ENCODE measurements around the gene EFHC1. TPM values are rescaled to one million over a fixed set of nuclear protein-coding genes. Genes with fewer than 3 reads are reported as not detected.

EFHC1 gene
- total and polyA plus RNA-seq, 2 experiments from 2014 or later, result 24.3 to 28.0 TPM

DNA sequence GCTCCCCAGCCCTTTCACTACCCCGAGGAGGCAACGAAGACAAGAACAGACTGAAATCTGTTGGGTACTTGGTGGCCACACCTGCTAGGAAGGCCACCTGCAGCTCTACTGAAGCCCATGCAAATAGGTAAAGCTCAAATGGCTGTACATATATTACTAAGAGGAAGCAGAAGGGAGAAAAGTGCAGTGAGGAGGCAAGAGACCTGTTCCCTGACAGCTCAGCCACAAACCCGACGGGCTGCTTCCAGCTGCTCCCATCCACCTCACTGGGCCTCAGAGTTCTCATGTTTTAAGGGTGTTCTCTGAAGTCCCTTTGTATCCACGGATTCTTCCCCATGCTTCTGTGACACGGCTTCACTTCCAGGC, 132.1 kb downstream of the EFHC1 start:
- peak; percentile 37 for ATAC-seq
- no peak overlapping the region; the same call in 1 of the 2 replicates for H3K4me3 ChIP-seq
- 0 out of 2 replicates have a peak overlapping the region, but pooled peaks have one; percentile 72 for H3K27ac Mint-ChIP-seq
- TF ChIP-seq, protein P1, sequence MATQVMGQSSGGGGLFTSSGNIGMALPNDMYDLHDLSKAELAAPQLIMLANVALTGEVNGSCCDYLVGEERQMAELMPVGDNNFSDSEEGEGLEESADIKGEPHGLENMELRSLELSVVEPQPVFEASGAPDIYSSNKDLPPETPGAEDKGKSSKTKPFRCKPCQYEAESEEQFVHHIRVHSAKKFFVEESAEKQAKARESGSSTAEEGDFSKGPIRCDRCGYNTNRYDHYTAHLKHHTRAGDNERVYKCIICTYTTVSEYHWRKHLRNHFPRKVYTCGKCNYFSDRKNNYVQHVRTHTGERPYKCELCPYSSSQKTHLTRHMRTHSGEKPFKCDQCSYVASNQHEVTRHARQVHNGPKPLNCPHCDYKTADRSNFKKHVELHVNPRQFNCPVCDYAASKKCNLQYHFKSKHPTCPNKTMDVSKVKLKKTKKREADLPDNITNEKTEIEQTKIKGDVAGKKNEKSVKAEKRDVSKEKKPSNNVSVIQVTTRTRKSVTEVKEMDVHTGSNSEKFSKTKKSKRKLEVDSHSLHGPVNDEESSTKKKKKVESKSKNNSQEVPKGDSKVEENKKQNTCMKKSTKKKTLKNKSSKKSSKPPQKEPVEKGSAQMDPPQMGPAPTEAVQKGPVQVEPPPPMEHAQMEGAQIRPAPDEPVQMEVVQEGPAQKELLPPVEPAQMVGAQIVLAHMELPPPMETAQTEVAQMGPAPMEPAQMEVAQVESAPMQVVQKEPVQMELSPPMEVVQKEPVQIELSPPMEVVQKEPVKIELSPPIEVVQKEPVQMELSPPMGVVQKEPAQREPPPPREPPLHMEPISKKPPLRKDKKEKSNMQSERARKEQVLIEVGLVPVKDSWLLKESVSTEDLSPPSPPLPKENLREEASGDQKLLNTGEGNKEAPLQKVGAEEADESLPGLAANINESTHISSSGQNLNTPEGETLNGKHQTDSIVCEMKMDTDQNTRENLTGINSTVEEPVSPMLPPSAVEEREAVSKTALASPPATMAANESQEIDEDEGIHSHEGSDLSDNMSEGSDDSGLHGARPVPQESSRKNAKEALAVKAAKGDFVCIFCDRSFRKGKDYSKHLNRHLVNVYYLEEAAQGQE (IDR thresholded peaks at IDR 0.05; ENCODE audit: unreplicated experiment), result no peak
- TF ChIP-seq STAT1 (IDR thresholded peaks at IDR 0.05; ENCODE audit: unreplicated experiment) (no peak), EZH2phosphoT487 (IDR thresholded peaks at IDR 0.05; ENCODE audit: unreplicated experiment) (no peak), EZH2 (IDR thresholded peaks at IDR 0.05; ENCODE audit: low read depth, unreplicated experiment) (no peak), POLR2AphosphoS5 (IDR thresholded peaks at IDR 0.05; ENCODE audit: low read depth) (no peak), NANOG (IDR thresholded peaks at IDR 0.05; ENCODE audit: borderline replicate concordance) (no peak), JUNB (IDR thresholded peaks at IDR 0.05; ENCODE audit: unreplicated experiment) (no peak), CREB1 (CRISPR knock-in tag; IDR thresholded peaks at IDR 0.05; ENCODE audit: low read depth) (no peak), ZNF331 (CRISPR knock-in tag; IDR thresholded peaks at IDR 0.05; ENCODE audit: low read depth) (no peak), ZNF114 (CRISPR knock-in tag; IDR thresholded peaks at IDR 0.05) (no peak)
- TF ChIP-seq, protein P2, sequence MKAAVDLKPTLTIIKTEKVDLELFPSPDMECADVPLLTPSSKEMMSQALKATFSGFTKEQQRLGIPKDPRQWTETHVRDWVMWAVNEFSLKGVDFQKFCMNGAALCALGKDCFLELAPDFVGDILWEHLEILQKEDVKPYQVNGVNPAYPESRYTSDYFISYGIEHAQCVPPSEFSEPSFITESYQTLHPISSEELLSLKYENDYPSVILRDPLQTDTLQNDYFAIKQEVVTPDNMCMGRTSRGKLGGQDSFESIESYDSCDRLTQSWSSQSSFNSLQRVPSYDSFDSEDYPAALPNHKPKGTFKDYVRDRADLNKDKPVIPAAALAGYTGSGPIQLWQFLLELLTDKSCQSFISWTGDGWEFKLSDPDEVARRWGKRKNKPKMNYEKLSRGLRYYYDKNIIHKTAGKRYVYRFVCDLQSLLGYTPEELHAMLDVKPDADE (IDR thresholded peaks at IDR 0.05), result no peak
- TF ChIP-seq, protein P3, sequence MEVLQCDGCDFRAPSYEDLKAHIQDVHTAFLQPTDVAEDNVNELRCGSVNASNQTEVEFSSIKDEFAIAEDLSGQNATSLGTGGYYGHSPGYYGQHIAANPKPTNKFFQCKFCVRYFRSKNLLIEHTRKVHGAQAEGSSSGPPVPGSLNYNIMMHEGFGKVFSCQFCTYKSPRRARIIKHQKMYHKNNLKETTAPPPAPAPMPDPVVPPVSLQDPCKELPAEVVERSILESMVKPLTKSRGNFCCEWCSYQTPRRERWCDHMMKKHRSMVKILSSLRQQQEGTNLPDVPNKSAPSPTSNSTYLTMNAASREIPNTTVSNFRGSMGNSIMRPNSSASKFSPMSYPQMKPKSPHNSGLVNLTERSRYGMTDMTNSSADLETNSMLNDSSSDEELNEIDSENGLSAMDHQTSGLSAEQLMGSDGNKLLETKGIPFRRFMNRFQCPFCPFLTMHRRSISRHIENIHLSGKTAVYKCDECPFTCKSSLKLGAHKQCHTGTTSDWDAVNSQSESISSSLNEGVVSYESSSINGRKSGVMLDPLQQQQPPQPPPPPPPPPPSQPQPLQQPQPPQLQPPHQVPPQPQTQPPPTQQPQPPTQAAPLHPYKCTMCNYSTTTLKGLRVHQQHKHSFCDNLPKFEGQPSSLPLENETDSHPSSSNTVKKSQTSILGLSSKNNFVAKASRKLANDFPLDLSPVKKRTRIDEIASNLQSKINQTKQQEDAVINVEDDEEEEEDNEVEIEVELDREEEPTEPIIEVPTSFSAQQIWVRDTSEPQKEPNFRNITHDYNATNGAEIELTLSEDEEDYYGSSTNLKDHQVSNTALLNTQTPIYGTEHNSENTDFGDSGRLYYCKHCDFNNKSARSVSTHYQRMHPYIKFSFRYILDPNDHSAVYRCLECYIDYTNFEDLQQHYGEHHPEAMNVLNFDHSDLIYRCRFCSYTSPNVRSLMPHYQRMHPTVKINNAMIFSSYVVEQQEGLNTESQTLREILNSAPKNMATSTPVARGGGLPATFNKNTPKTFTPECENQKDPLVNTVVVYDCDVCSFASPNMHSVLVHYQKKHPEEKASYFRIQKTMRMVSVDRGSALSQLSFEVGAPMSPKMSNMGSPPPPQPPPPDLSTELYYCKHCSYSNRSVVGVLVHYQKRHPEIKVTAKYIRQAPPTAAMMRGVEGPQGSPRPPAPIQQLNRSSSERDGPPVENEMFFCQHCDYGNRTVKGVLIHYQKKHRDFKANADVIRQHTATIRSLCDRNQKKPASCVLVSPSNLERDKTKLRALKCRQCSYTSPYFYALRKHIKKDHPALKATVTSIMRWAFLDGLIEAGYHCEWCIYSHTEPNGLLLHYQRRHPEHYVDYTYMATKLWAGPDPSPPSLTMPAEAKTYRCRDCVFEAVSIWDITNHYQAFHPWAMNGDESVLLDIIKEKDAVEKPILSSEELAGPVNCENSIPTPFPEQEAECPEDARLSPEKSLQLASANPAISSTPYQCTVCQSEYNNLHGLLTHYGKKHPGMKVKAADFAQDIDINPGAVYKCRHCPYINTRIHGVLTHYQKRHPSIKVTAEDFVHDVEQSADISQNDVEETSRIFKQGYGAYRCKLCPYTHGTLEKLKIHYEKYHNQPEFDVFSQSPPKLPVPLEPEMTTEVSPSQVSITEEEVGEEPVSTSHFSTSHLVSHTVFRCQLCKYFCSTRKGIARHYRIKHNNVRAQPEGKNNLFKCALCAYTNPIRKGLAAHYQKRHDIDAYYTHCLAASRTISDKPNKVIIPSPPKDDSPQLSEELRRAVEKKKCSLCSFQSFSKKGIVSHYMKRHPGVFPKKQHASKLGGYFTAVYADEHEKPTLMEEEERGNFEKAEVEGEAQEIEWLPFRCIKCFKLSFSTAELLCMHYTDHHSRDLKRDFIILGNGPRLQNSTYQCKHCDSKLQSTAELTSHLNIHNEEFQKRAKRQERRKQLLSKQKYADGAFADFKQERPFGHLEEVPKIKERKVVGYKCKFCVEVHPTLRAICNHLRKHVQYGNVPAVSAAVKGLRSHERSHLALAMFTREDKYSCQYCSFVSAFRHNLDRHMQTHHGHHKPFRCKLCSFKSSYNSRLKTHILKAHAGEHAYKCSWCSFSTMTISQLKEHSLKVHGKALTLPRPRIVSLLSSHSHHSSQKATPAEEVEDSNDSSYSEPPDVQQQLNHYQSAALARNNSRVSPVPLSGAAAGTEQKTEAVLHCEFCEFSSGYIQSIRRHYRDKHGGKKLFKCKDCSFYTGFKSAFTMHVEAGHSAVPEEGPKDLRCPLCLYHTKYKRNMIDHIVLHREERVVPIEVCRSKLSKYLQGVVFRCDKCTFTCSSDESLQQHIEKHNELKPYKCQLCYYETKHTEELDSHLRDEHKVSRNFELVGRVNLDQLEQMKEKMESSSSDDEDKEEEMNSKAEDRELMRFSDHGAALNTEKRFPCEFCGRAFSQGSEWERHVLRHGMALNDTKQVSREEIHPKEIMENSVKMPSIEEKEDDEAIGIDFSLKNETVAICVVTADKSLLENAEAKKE (CRISPR knock-in tag; IDR thresholded peaks at IDR 0.05), result no peak
- TF ChIP-seq, protein P4, sequence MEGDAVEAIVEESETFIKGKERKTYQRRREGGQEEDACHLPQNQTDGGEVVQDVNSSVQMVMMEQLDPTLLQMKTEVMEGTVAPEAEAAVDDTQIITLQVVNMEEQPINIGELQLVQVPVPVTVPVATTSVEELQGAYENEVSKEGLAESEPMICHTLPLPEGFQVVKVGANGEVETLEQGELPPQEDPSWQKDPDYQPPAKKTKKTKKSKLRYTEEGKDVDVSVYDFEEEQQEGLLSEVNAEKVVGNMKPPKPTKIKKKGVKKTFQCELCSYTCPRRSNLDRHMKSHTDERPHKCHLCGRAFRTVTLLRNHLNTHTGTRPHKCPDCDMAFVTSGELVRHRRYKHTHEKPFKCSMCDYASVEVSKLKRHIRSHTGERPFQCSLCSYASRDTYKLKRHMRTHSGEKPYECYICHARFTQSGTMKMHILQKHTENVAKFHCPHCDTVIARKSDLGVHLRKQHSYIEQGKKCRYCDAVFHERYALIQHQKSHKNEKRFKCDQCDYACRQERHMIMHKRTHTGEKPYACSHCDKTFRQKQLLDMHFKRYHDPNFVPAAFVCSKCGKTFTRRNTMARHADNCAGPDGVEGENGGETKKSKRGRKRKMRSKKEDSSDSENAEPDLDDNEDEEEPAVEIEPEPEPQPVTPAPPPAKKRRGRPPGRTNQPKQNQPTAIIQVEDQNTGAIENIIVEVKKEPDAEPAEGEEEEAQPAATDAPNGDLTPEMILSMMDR (conservative IDR thresholded peaks at IDR 0.05; ENCODE audit: low read depth in 2 of 2), result no peak
- H3K27ac ChIP-seq (ENCODE audit: low read depth), result peak overlapping the region; percentile 80
- H3K9me3 Mint-ChIP-seq, result no peaks in the 10 kb centered on the region
- no peak overlapping the region for H2AFZ ChIP-seq
- H3K36me3 ChIP-seq (ENCODE audit: insufficient read depth), result no peaks in the 10 kb centered on the region
- peaks cover 3% of the 10 kb centered on the region for H4K20me1 ChIP-seq (replicated peaks; ENCODE audit: insufficient read depth)
- H3K4me1 ChIP-seq (ENCODE audit: insufficient read depth), result peaks cover 26% of the 10 kb centered on the region
- peak overlapping the region; percentile 69 for H3K4me2 ChIP-seq
- peaks cover 70% of the 10 kb centered on the region for H3K79me2 ChIP-seq (replicated peaks; ENCODE audit: insufficient read depth)
- no peaks in the 10 kb centered on the region for H3K9me2 ChIP-seq (ENCODE audit: insufficient read depth)
- H3K27me3 ChIP-seq (ENCODE audit: insufficient read depth), result no peaks in the 10 kb centered on the region
- H3K4me1 Mint-ChIP-seq, result peaks cover 37% of the 10 kb centered on the region
- H3K4me3 Mint-ChIP-seq, result peak overlapping the region; percentile 45; the same call in 2 of the 3 replicates
- no peak for DNase-seq (ENCODE audit: low spot score)
- H3K36me3 Mint-ChIP-seq (ENCODE audit: low read depth), result no peaks in the 10 kb centered on the region
- 0 out of 2 replicates have a peak, but pooled peaks cover 11% of the 10 kb centered on the region for H3F3A ChIP-seq (replicated peaks; ENCODE audit: low read depth)
- H3K27me3 Mint-ChIP-seq (ENCODE audit: insufficient read depth, low read depth, poor library complexity), result no peaks in the 10 kb centered on the region

Measured in GM23338 (cell line).